Stimulated activated memory B cell treated with anti-CD40 and anti-IgM and Interleukin-4, amounts not matched to agents 10 μg/mL and 1 μg/mL and 100 μg/mL, for 72 hours (primary cell): ENCODE data around the gene GRIN2A.

Experiments used
- ATAC-seq: fragments of 150-1000 bp; cut with Tn5 transposase; 2 replicates; pipeline ENCODE4 v1.10.0; 2021
- H3K27ac Mint-ChIP-seq: one replicate; pipeline ENCODE4 v1.8.0; 2022; ENCODE audit warnings: mild to moderate bottlenecking, mixed read lengths
- H3K27me3 Mint-ChIP-seq: one replicate; pipeline ENCODE4 v1.8.0; 2022; ENCODE audit warnings: mixed read lengths
- H3K36me3 Mint-ChIP-seq: one replicate; pipeline ENCODE4 v1.8.0; 2022; ENCODE audit warnings: mixed read lengths
- H3K4me1 Mint-ChIP-seq: one replicate; pipeline ENCODE4 v1.8.0; 2022; ENCODE audit warnings: mixed read lengths
- H3K4me3 Mint-ChIP-seq: one replicate; pipeline ENCODE4 v1.8.0; 2022; ENCODE audit warnings: mild to moderate bottlenecking, moderate library complexity, mixed read lengths
- H3K9me3 Mint-ChIP-seq: one replicate; pipeline ENCODE4 v1.8.0; 2022; ENCODE audit warnings: mixed read lengths

Gene GRIN2A

DNA sequence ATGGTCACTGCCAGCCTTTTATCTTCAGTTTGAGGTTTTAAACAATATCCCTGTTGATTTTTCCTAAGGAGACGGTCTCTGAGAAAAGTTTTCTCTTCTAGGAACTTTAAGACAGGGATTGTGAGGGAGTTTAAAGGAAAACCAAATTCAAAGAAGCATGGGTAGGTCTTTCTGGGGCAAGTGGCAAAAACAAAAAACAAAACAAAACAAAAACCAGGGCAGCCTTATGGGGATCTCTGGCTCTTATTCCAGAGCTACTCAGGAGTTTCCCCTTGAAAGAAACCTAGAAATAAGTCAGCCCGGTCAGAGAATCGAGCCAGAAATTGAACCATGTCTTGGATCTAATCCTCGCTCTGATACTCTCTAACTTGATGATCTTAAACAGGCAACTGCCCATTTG lies 424.5 kb downstream of the GRIN2A start:
- Mint-ChIP-seq H3K27ac (no peak overlapping the region), H3K9me3 (no peaks in the 10 kb centered on the region), H3K36me3 (no peaks in the 10 kb centered on the region), H3K4me1 (no peaks in the 10 kb centered on the region), H3K4me3 (no peak overlapping the region), H3K27me3 (no peaks in the 10 kb centered on the region)
- no peak for ATAC-seq

- Mint-ChIP-seq H3K4me1 (no peaks in the 10 kb centered on the region), H3K4me3 (no peak overlapping the region), H3K9me3 (no peaks in the 10 kb centered on the region), H3K27me3 (no peaks in the 10 kb centered on the region), H3K27ac (no peak overlapping the region), H3K36me3 (no peaks in the 10 kb centered on the region)
- ATAC-seq: no peak
Measured at GRCh38 chr16:9756434-9756833, 425.8 kb downstream of the GRIN2A start.

GRCh38 chr16:9755081-9755480 lies 427.1 kb downstream of the GRIN2A start:
- Mint-ChIP-seq H3K27me3 (no peaks in the 10 kb centered on the region), H3K4me3 (no peak overlapping the region), H3K27ac (no peak overlapping the region), H3K36me3 (no peaks in the 10 kb centered on the region), H3K9me3 (no peaks in the 10 kb centered on the region), H3K4me1 (no peaks in the 10 kb centered on the region)
- ATAC-seq: no peak

- no peak for ATAC-seq
- H3K9me3 Mint-ChIP-seq: no peaks in the 10 kb centered on the region
- no peaks in the 10 kb centered on the region for H3K27me3 Mint-ChIP-seq
- no peaks in the 10 kb centered on the region for H3K36me3 Mint-ChIP-seq
- H3K4me1 Mint-ChIP-seq: no peaks in the 10 kb centered on the region
- no peak overlapping the region for H3K4me3 Mint-ChIP-seq
- H3K27ac Mint-ChIP-seq: no peak overlapping the region
Measured at GRCh38 chr16:9741776-9742175, 440.5 kb downstream of the GRIN2A start.

GRCh38 chr16:9739301-9739700 lies 442.9 kb downstream of the GRIN2A start:
- ATAC-seq: no peak
- no peaks in the 10 kb centered on the region for H3K4me1 Mint-ChIP-seq
- H3K27me3 Mint-ChIP-seq: no peaks in the 10 kb centered on the region
- H3K27ac Mint-ChIP-seq: no peak overlapping the region
- no peaks in the 10 kb centered on the region for H3K9me3 Mint-ChIP-seq
- H3K4me3 Mint-ChIP-seq: no peak overlapping the region
- no peaks in the 10 kb centered on the region for H3K36me3 Mint-ChIP-seq

DNA sequence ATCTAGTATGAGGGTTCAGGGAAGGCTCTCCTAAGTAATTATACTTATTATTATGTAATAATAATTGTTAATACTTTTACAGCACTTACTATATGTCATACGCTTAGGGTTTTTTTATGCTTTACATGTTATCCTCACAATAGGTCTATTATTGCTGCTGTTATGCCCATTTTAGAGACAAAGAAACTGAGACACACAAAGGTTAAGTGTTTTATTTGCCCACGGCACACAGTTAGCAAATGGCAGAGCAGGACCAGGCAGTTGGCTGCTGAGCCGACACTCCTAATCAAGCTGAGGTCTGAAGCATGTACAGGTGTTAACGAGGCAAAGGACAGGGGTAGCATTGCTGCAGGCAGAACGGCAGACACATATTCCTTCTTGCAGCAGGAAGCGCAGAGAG lies 443.5 kb downstream of the GRIN2A start:
- no peak overlapping the region for H3K4me3 Mint-ChIP-seq
- H3K27me3 Mint-ChIP-seq: no peaks in the 10 kb centered on the region
- H3K4me1 Mint-ChIP-seq: no peaks in the 10 kb centered on the region

DNA sequence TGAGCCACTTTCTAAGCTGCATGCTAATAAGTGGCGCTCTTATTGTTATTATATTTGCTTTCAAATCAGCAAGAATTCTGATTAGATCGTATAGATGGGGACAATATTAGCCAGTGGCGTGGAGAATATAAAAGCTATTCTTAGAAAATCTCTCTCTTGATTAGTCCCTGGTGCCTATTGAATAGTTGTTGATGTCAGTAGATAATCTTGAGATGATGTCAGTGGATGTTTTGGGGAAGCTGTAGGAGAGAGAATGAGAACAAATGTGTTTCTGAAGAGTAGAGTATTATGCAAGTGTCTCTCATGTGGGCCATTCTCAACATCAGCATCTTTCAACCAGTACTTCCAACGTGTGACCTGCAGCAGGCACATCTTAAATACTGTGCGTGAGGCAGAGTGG lies 445.7 kb downstream of the GRIN2A start:
- H3K9me3 Mint-ChIP-seq: no peaks in the 10 kb centered on the region
- no peak overlapping the region for H3K27ac Mint-ChIP-seq
- no peaks in the 10 kb centered on the region for H3K36me3 Mint-ChIP-seq
- no peak for ATAC-seq
- H3K4me1 Mint-ChIP-seq: no peaks in the 10 kb centered on the region
- no peak overlapping the region for H3K4me3 Mint-ChIP-seq
- no peaks in the 10 kb centered on the region for H3K27me3 Mint-ChIP-seq

More for the DNA sequence above, 443.5 kb downstream of the GRIN2A start:
- H3K36me3 Mint-ChIP-seq: no peaks in the 10 kb centered on the region
- no peak overlapping the region for H3K27ac Mint-ChIP-seq
- H3K9me3 Mint-ChIP-seq: no peaks in the 10 kb centered on the region
- no peak for ATAC-seq

DNA sequence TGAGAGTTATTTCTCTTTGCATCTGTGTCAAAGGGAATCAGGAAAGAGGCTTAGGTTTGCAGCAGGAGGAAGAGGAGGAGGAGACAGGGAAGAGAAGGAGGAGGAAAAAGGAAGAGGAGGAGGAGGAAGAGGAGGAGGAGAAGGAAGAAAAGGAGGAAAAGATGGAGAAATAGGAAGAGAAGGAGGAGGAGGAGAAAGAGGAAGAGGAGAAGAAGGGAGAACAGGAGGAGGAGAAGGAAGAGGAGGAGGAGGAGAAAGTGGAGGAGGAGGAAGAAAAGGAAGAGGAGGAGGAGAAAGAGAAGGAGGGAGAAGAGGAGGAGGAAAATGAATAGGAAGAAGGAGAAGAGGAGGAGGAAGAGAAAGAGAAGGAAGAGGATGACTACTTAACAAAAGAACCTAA lies 459.1 kb downstream of the GRIN2A start:
- no peak for ATAC-seq
- H3K27me3 Mint-ChIP-seq: no peaks in the 10 kb centered on the region
- no peaks in the 10 kb centered on the region for H3K36me3 Mint-ChIP-seq
- no peaks in the 10 kb centered on the region for H3K4me1 Mint-ChIP-seq
- H3K27ac Mint-ChIP-seq: no peak overlapping the region
- H3K4me3 Mint-ChIP-seq: no peak overlapping the region
- peaks cover 5% of the 10 kb centered on the region for H3K9me3 Mint-ChIP-seq

DNA sequence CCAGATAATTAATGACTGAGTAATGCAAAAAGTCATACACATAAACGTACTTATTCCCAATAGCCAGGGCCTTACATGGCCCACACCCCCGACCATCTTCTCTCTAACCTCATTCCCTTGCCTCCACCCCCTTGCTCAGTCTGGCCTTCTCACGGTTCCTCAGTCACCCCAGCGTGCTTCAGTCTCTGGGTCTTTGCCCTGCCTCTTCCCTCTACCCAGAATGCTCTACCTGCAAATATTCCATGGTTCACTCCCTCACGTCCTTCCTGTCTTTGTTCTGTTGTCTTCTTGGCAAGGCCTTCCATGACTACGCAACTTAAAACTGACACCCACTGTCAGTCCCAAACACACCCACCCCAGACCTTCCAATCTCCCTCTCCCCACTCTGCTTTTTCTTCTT lies 468.3 kb downstream of the GRIN2A start:
- peaks cover 6% of the 10 kb centered on the region for H3K9me3 Mint-ChIP-seq
- H3K4me3 Mint-ChIP-seq: no peak overlapping the region
- H3K27me3 Mint-ChIP-seq: no peaks in the 10 kb centered on the region
- no peaks in the 10 kb centered on the region for H3K36me3 Mint-ChIP-seq
- ATAC-seq: no peak
- no peaks in the 10 kb centered on the region for H3K4me1 Mint-ChIP-seq
- H3K27ac Mint-ChIP-seq: no peak overlapping the region

DNA sequence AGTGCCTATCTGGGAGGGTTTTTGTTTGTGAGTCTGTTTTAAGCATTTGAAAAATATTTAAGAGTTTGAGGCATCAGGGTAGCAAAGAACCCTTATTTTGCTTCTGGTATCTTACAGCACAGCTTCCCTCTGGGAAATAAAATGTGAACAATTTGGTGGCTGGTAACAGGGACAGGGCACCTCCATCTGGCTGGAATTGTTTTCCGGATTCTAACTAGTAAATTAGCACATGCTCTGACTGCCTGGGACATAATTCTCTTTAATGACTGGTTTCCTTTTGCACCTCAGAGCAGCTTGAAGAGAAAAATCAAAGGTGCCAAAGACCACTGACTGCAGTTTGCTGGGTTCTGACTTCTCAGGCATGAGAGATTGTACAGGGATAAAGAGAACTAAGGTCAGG lies 469.1 kb downstream of the GRIN2A start:
- no peak for ATAC-seq
- H3K4me3 Mint-ChIP-seq: no peak overlapping the region
- H3K27me3 Mint-ChIP-seq: no peaks in the 10 kb centered on the region
- H3K36me3 Mint-ChIP-seq: no peaks in the 10 kb centered on the region
- no peaks in the 10 kb centered on the region for H3K4me1 Mint-ChIP-seq
- H3K27ac Mint-ChIP-seq: no peak overlapping the region
- peaks cover 6% of the 10 kb centered on the region for H3K9me3 Mint-ChIP-seq

DNA sequence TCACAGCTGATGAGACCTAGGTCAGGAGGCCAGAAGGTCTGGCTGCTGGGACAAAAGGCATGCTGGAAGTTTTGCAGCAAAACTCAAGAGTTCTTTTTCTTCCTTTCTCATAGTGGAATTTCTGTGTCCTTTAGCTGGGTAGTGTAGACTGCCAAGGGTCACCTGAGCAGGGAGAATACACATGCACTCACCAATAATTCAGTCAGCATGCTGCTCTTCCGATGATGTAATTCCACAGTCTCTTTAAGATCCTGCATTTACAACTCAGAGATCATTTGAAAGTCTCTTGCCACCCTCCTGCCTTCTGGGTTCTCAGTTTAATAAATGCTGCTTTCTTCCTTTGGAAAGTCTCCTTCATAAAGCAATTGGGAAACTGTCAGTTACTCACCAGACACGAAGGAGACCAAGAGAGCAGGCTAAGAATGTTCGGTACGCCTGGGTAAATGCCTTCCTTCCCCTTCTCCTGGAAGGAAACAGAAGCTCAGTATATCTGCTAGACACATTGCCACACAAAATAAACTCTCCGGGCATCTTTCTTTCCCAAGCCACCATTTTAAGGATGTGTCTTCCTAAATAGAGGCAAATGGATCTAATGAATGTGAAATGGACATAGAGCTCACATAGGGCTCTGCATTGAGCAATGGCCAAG lies 473.1 kb downstream of the GRIN2A start:
- Mint-ChIP-seq H3K27me3 (peaks cover 9% of the 10 kb centered on the region), H3K9me3 (peaks cover 4% of the 10 kb centered on the region), H3K36me3 (no peaks in the 10 kb centered on the region), H3K4me1 (no peaks in the 10 kb centered on the region), H3K4me3 (no peak overlapping the region), H3K27ac (no peak overlapping the region)
- ATAC-seq: no peak

DNA sequence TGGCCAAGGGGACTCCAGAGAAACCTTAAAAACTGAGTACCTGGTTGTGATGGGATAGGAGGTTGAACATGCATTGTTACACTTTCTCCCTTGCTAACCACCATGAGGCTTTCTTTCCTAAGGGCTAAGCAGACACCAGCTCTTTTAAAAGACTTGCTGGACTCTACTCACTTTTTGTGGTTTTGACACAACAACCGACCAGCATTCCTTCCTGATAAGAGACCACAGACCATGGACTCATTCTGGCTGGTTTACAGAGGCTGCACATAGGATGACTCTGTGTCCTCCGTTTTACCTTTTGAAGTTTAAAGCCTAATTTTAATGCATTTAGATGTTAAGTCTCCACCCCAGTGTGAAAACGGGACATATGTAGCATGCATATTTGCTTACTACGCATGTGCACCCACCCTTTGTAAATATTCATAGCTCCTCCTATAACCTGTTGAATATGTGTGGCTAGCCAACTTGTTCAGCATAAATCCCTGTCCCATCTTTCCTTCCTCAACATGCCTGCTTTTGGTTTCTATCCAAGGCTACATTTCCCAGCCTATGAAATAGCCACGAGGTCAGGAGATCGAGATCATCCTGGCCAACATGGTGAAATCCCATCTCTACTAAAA lies 475.9 kb downstream of the GRIN2A start:
- Mint-ChIP-seq H3K4me1 (no peaks in the 10 kb centered on the region), H3K4me3 (no peak overlapping the region)

GRCh38 chr16:9703731-9704130 lies 478.5 kb downstream of the GRIN2A start:
- Mint-ChIP-seq H3K9me3 (peaks cover under 1% of the 10 kb centered on the region), H3K36me3 (no peaks in the 10 kb centered on the region), H3K4me3 (no peak overlapping the region), H3K27ac (no peak overlapping the region), H3K4me1 (no peaks in the 10 kb centered on the region), H3K27me3 (peaks cover 9% of the 10 kb centered on the region)
- no peak for ATAC-seq

More for the DNA sequence above, 475.9 kb downstream of the GRIN2A start:
- Mint-ChIP-seq H3K36me3 (no peaks in the 10 kb centered on the region), H3K27ac (no peak overlapping the region), H3K27me3 (peaks cover 9% of the 10 kb centered on the region), H3K9me3 (peaks cover under 1% of the 10 kb centered on the region)
- ATAC-seq: no peak
